GM19455 (cell line): ENCODE data around the gene ANKRD13A.
"Not testable (repeated sequence)": the region's sequence is repeated elsewhere in the genome, so short reads cannot be mapped to it uniquely, and the experiment has no call there.

Experiments used
- ATAC-seq: cut with Tn5 transposase; IDR thresholded peaks from one replicate; pipeline ENCODE4 v1.9.1; 2021; ENCODE audit not compliant: unreplicated experiment

ANKRD13A gene

DNA sequence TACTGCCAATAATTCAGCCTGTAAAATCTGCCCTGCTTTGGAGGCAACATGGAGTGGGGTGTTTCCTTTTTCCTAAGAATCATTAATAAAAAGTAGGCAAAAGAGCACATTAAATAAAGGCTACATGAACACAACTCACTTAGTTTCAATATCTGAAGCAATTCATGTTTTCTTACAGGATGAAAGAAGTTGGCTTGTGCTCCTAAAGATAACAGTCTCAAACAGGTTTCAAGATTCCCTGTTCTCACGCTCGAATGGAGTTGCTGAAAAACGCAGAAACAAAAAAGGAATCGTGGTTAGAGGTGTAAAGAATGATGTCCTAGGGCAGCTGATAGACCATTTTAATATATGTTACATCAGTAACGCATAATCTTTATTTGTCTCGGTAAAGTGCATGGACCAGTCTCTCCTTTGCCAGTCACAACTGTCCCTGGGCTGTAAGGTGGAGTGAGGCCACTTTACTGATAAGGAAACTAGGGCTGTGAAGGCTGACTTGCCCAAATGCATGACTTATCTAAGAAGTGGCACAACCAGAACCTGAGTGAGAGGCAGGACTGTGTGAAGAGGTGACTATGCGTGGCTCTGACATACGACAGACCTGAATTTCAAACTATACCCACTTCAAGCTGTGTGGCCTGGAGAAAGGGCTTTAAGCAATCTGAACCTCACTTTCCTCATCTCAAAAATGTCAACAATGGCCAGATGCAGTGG, 15.6 kb upstream of the ANKRD13A start:
- no peak for ATAC-seq

DNA sequence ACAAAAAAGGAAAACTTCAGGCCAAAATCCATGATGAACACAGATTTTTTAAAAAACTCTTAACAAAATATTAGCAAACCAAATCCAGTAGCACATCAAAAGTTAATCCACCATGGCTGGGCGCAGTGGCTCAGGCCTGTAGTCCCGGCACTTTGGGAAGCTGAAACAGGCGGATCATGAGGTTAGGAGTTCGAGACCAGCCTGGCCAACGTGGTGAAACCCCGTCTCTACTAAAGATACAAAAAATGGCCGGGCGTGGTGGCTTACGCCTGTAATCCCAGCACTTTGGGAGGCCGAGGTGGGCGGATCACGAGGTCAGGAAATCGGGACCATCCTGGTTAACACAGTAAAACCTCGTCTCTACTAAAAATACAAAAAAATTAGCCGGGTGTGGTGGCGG, 13.0 kb upstream of the ANKRD13A start:
- ATAC-seq, result not testable (repeated sequence)

DNA sequence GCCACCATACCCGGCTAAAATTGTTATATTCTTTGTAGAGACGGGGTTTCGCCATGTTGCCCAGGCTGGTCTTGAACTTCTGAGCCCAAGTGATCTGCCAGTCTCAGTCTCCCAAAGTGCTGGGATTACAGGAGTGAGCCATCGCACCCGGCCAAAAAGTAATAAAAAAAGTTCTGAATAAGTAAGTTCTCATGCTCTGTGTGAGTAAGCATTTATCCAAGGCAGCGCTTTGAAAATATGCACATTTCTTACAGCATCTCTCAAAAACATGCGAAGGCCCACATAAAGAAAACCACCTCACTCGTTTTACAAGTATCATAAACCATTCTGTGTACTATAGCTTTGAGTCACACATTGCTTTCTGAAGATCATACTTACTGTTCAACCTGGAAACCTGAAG, 11.6 kb upstream of the ANKRD13A start:
- ATAC-seq, result no peak

DNA sequence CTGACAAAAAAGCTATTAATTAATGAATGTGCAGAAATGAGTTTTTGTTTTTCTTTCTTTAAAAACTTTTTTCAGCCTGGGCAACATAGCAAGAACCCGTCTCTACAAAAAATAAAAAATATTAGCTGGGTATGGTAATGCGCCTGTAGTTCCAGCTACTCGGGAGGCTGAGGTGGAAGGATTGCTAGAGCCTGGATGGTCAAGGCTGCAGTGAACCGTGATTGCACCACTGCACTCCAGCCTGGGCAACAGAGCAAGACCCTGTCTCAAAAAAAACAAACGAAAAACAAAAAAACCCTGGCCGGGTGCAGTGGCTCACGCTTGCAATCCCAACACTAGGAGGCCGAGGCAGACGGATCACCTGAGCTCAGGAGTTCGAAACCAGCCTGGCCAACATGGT, 11.0 kb upstream of the ANKRD13A start:
- no peak for ATAC-seq

DNA sequence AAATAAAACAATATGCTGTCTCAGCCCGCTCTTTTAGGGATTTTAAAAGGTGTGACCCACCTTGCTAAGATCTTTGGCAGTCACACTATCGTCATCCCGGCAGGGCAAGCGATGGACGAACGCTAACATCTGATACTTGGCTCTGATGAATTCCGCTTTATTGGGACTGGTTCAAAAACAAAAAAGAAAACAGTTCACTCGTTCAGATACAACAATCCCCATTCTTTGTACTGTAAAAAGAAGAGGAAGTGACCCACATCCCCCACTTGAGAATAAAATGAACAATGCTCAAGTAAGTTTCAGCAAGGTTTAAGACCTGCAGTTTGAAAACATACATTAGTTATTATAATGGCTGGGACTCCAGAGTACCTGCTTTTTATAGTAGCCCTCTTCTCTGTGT, 10.3 kb upstream of the ANKRD13A start:
- no peak for ATAC-seq

DNA sequence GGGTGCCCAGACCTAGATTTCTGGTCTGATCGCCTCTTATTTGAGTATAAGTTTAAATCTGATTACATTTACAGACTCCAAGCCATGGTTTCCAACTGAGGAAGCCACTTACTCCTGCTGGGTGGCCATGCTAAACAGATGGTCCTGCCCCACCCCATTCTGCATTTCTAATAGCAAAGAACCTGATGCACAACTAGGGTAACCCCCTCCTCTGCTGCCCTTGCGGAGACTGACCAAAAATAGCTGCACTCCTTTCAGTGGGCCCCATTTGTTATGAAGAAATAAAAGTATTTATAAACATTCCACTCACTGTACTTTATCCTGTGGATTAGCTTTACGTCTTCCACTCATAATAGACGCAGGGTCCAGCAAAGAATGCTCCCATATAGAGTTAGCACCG, 9.8 kb upstream of the ANKRD13A start:
- no peak for ATAC-seq

DNA sequence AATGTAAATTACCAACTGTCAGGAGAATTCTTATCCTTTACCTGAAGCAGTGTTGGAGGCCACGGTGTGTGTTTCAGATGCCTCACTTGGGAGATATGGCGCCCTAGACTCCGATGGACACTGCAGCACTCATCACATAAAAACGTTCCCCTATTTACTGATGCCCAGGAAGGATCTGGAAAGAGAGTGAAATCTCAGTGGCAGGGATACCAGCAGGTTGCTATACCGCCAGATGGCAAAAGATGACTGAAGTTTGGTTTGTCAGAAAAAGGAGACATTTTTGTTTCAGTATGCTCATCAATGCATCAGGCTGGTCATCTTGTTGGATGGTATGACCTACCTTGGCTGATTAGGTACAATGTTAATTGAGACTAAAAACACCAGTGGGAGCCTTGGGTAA, 7.6 kb upstream of the ANKRD13A start:
- no peak for ATAC-seq

DNA sequence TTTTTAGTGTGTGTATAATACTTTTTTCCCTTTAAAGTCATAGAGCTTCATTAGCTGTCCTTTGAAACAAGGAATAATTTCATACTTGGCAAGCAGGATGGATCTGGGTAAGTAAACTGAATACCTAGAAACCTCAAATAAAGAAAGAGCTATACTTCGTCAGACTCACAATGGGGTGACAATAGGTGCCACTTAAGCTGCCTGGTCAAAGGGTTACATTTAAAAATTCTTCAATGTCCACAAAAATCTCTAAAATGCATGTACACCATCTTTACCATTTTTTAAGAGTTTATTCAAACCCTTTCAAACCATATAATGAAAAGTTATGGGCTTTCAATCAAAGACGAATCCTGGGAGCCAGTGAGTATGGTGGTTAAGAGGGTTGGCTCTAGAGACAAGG, 6.1 kb upstream of the ANKRD13A start:
- no peak for ATAC-seq

DNA sequence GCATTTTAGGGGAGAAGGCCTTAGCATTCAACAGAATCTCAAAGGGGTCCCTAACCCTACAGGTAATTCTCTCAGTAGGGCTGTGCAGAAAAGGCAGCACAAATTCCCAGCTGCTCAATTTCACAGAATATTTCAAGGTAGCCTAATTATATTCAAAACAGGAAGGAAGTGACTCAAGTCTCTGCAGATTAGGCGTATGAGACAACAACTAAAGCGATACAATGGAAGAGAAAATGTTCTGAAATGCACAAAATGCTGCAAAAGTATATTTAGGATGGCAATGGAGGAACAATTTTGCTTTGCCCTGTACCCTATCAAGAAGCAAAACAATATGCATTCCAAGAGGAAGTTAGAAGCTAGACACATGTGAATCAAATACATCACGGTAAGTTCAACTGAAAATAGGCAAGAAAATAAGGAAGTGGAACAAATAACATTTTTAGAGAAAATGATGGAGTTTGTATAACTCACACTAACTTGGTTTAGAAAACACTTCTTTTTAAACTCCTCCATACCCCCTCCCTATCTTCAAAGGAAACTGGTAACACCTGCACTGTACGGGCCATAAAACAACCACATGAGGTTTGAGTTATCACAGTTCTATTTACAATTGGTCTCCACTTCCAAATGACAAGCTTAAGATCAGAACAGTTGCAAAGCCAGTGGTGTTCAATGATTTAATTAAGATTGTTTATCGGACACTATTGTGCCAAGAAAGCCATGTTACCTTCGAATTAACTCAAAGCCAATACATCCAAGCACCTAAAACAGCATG, 4.6 kb upstream of the ANKRD13A start:
- ATAC-seq, result no peak

DNA sequence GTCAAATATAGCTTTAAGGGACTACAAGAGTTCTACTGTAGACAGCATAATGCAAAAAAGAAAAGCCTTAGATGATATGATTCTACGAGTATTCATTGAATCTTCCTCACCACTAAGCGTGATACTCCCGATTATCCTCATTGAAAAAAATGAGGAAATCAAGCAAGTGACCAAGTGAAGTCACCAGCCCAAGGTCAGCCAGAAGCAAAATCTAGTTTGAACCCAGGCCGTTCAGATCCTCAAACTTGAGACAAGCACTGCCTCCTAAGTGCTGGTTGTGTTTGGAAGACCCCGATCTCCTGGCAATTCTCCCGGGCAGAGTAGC, 3.9 kb upstream of the ANKRD13A start:
- ATAC-seq, result no peak

DNA sequence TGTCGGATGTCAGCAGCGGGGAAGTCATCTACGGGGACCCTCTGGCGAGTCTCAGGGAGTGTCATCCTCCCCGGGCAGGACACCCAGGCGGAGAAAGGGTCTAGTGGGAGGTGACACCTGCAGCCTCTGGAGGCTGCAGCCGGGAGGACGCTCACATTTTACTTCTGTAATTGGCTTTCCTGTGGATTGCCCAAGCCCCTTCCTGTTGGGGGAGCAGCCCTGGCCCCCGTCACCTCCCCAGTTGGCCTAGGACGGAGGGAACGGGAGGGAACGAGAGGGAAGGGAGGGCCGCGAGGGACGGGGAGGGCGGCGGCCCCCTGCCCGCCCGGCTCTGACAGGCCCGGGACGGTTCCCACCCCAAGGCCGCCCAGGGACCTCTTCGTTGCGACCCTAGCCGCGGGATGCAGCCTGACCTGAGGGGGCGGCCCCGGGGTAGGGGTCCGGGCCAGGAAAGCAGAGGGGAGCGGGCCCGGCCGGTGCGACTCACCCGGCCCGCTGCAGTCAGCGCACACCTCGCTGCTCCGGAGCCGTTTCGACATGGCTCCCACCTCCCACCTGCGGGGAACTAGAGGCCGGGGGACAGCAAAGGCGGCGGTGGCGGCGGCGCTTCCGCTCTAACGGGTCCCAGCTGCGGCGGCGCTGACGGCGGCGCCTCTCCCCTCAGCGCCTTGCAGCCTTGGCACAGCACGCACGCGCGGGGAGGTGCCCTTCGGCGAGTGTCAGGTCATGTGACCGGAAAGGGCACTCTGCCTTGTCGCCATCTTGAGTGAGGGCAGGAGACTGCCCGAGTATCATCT, 3.3 kb upstream of the ANKRD13A start, which contains the start of gene GIT2:
GIT2 (minus strand) TSS at position 683 of the 797 bp plus-strand sequence; CDS start at position 539, 144 bp downstream.
- ATAC-seq, result peak; percentile 57

DNA sequence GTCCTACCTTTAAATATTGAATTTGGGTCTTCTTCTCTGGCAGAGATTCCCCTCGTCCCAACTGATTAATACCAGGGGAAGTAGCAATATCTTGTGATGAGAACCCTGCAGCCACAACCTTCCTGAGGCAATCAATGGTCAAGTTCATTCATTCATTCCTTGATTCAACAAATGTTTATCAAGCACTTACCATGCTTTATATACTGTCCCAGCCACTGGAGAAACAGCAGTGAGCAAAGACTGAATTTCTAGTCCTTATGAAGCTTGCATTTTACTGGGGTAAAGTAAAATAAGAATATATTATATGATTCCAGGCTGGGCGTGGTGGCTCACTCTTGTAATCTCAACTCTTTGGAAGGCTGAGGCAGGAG, 2.8 kb upstream of the ANKRD13A start:
- ATAC-seq, result no peak

DNA sequence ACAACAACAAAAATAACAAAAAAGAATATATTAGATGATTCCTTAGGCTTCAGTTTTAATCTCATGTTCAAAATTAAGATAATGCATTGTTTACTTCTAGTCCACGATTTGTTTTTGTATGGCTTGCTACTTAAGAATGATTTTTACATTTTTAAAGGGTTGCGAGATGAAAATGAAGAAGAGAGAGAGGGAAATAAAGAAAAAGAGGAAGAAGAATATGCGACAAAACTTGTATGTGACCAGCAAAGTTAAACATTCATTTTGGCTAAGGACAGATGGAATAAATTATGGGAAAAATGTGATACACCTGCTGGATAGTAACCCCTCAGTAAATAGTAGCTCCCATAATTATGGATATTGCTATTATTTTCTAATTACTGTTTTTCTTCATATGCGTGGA, 1.8 kb upstream of the ANKRD13A start:
- ATAC-seq, result no peak

DNA sequence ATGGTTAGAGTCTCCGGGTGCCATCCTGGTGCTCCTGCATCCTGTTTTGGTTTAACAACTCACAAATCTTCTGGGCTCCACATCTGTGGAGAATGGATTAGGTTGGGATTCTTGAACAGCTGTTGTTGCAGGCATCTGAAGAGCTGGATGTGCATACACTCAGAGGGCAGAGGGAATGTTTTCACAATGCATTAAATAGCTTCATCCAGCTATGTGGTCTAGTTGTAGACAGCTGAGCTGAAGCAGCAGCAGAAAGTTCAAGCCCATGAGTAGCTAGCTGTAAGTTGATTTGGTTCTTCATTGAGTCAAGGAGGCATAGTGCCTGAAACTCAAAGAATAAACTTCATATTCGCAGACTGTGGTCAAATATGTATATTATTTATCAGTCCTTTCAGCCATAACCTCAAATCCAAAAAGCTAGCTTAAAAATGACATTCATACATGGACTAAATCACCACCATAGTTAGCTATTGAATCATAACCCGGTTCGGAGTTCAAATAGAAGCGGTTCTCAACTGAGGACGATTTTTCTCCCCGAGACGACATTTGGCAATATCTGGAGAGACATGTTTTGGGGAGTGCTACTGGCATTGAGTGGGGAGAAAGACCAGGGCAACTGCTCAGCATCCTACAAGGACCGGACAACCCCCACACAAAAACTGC, 858 bp upstream of the ANKRD13A start:
- peak; percentile 7 for ATAC-seq

DNA sequence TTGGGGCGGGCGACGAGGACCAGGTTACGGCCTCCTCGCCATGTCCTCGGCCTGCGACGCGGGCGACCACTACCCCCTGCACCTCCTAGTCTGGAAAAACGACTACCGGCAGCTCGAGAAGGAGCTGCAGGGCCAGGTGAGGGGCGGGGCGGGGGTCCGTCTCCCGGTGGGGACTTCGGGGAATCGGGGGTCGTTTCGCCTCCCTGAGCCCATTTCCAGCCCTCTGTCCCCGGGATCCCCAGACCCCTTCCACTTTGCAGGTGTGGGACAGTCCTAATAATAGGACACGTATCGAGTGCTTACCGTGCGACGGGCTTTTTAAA, 380 bp downstream of the ANKRD13A start:
- no peak for ATAC-seq

DNA sequence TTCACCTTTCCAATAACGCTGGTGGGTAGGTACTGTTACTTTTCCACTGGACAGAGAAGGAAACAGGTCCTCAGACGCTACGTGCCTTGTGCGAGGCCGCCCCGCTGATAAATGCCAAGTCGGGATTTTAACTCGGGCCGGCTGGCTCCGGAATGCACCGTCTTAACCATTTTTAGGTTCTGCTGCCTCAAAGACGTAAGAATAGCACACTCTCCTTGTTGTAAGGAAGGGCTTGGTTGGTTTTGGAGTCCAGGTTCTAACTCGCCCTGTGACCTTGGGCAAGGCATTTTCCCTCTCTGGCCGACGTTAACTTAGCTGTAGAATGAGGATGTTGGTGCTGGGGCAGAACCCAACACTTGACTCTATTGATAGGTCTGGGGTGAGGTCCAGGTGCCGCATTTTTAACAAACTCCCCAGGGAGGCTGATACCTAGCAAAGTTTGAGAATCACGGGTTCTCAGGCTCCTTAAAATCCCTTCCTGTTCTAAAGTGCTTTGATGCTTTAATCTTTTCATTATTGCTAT, 814 bp downstream of the ANKRD13A start:
- no peak for ATAC-seq

DNA sequence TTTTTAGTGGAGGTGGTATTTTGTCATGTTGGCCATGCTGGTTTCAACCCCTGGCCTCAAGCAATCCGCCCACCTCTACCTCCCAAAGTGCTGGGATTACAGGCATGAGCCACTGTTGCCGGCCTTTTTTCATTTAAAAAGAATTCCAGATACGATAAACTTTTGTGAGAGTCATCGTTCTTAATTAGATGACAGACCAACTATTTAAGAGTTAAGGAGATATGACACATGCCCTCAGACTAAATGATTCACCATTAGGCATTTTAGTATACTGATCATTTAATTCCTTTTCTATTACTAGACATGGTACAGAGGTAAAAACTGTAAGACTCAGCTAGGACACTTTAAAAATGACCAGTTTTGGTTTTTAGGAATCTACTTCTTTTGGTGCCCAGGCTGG, 2.4 kb downstream of the ANKRD13A start:
- no peak for ATAC-seq

DNA sequence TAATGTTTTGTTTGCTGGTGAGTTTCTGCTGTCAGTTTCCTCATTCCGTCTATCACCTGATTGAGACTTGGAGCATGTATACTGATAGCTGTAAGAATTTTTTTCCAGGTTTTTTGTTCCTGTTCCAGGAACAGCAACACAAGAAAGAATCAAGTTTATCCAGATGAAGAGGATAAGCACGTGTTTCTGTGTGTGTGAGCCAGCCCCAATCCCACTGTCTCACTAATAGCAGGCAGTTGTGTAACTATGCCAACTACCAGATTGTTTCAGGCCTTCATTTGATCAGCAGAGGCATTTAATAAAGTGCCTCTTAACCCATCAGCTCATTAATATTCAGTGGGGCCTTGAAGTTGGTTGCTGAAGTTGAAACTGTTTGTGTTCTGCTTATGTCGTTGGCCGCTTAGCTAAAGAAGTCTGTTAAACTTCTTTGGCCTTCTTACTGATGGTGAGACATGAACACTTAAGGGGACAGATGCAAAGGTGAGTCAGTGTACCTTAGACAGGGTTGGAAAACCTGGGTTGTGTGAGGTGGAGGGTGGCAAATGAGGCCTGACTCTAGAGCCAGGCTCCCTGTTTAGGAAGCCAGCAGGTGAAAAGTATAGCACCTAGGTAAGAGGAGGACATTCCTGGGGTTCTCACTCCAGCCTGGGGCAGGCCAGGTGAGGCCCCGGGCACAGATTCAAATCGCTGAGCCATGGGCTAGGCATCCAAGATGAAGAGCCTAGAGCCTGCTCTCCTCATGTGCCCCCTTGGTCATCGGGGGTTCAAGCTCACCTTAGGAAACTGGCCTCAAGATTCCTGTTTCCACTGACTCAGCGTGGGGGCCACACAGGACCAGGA, 3.7 kb downstream of the ANKRD13A start:
- ATAC-seq, result no peak

DNA sequence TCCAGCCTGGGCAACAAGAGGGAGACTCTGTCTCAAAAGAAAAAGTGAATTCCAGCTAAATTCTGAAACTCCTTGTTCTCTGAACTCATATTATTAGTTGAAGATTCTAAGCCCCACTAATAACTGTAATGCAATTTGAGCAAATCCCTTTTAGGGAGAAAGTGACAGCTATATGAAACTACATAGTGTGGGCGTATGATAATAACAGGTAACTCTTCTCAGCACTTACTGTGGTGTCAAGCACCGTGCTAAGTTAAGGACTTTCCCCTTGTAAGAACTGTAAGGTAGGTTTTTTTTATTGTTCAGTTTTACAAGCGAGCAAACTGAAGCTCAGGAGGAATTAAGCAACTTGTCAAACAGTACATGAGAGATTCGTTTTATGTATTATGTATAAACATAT, 5.4 kb downstream of the ANKRD13A start:
- peak; percentile 43 for ATAC-seq

DNA sequence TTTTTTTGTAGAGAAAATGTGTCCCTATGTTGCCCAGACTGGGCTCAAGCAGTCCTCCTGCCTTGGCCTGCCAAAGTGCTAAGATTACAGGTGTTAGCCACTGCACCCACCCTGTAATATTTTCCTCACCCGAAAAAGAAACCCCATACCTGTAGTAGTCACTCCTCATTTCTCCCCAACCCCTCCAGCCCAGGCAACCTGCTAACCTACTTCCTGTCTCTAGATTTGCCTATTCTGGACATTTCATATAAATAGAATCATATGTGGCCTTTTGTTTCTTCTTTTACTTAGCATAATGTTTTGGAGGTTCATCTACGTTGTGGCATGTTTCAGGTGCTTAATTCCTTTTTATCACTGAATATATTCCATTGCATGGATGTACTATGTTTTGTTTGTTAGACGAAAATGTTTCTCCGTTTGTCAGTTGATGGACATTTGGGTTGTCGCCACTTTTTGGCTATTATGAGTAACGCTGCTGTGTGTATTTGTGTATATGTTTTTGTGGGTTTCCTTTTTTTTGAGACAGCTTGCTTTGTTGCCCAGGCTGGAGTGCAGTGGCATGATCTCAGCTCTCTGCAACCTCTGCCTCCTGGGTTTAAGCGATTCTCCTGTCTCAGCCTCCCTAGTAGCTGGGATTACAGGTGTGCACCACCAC, 6.2 kb downstream of the ANKRD13A start:
- ATAC-seq, result no peak
